Smooth muscle cell (in vitro differentiated cells): Measurements from ENCODE around the gene ADGRG4. TPM values are rescaled to one million over a fixed set of nuclear protein-coding genes. Genes with fewer than 3 reads are reported as not detected.

Source experiments
- DNase-seq: peaks from one replicate; lab custom pipeline; 2025; ENCODE audit not compliant: unreplicated experiment; lab: John Stamatoyannopoulos, UW
- H2AFZ ChIP-seq: fragments of 200-600 bp; sonication (generic); 2 replicates; pipeline ENCODE4 v1.6.0; 2016; ENCODE audit warnings: antibody characterized with exemption, low read depth, mild to moderate bottlenecking
- H3F3A ChIP-seq: fragments of 200-600 bp; sonication (generic); 2 replicates; pipeline ENCODE4 v1.6.0; 2017; ENCODE audit warnings: antibody characterized with exemption, low read depth
- H3K27ac ChIP-seq: fragments of 200-600 bp; sonication (generic); 2 replicates; pipeline ENCODE4 v1.5.1; 2016; ENCODE audit warnings: low read depth, mild to moderate bottlenecking
- H3K27me3 ChIP-seq: fragments of 200-600 bp; sonication (generic); 2 replicates; pipeline ENCODE4 v1.6.1; 2016; ENCODE audit warnings: low read depth, mild to moderate bottlenecking
- H3K36me3 ChIP-seq: fragments of 200-600 bp; sonication (generic); 2 replicates; pipeline ENCODE4 v1.5.1; 2016; ENCODE audit warnings: low read depth
- H3K4me1 ChIP-seq: fragments of 200-600 bp; sonication (generic); 2 replicates; pipeline ENCODE4 v1.5.1; 2016; ENCODE audit warnings: low read depth
- H3K4me2 ChIP-seq: fragments of 200-600 bp; sonication (generic); 2 replicates; pipeline ENCODE4 v1.6.0; 2016; ENCODE audit warnings: mild to moderate bottlenecking
- H3K4me3 ChIP-seq: fragments of 200-600 bp; sonication (generic); 2 replicates; pipeline ENCODE4 v1.5.1; 2016; ENCODE audit warnings: mild to moderate bottlenecking
- H3K79me2 ChIP-seq: fragments of 200-600 bp; sonication (generic); 2 replicates; pipeline ENCODE4 v1.6.0; 2016; ENCODE audit warnings: low read depth, mild to moderate bottlenecking
- H3K9ac ChIP-seq: fragments of 200-600 bp; sonication (generic); 2 replicates; pipeline ENCODE4 v1.6.0; 2016; ENCODE audit warnings: low read depth
- H3K9me3 ChIP-seq: fragments of 200-600 bp; sonication (generic); replicated peaks from 2 replicates; pipeline ENCODE4 v1.5.1; 2016; ENCODE audit warnings: low read depth
- H4K20me1 ChIP-seq: fragments of 200-600 bp; sonication (generic); 2 replicates; pipeline ENCODE4 v1.6.0; 2016; ENCODE audit warnings: low read depth
- WGBS: methylation state at CpG from one replicate; pipeline ENCODE4 v1.1.7; 2016; ENCODE audit warnings: low lambda C conversion rate; 5-methylcytosine and 5-hydroxymethylcytosine counted together
- polyA plus RNA-seq: library from polyadenylated mRNA; unstranded; fragments of >200 nt; fragmentation: Nextera tagmentation; extraction: Ambion mirVana; gene quantifications from 2 replicates; pipeline ENCODE4 v1.2.1, GENCODE V29; 2016
- total RNA-seq: library from RNA; depleted of rRNA; stranded (reverse); fragments of >200 nt; gene quantifications from 2 replicates; pipeline ENCODE4 v1.2.3, GENCODE V29; 2014
- TF ChIP-seq, protein P1 (sequence below): fragments of 200-600 bp; sonication (generic); IDR thresholded peaks from 2 replicates; pipeline ENCODE4 v1.5.1; 2017; ENCODE audit warnings: borderline replicate concordance, mild to moderate bottlenecking, antibody characterized with exemption; ENCODE audit not compliant: insufficient read depth, poor library complexity, severe bottlenecking

ADGRG4 gene
- total and polyA plus RNA-seq, 2 experiments from 2014 or later, result not detected

DNA sequence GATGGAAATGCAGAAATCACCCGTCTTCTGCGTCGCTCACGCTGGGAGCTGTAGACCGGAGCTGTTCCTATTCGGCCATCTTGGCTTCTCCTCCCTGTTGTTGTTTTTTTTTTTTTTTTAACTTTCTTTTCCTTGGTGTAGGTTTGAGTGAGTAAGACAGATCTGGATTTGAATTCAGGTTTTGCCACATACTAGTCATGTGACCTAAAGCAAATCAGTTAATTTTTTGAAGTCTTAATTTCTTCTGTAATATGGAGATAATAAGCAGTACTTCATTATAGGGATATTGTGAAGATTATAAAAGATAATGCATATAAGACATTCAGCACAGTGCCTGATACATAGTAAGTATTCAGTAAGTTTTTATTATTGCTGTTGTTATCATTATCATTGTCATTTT lies 145.4 kb downstream of the ADGRG4 start:
- no peak overlapping the region for H3K4me2 ChIP-seq
- TF ChIP-seq, protein P1, sequence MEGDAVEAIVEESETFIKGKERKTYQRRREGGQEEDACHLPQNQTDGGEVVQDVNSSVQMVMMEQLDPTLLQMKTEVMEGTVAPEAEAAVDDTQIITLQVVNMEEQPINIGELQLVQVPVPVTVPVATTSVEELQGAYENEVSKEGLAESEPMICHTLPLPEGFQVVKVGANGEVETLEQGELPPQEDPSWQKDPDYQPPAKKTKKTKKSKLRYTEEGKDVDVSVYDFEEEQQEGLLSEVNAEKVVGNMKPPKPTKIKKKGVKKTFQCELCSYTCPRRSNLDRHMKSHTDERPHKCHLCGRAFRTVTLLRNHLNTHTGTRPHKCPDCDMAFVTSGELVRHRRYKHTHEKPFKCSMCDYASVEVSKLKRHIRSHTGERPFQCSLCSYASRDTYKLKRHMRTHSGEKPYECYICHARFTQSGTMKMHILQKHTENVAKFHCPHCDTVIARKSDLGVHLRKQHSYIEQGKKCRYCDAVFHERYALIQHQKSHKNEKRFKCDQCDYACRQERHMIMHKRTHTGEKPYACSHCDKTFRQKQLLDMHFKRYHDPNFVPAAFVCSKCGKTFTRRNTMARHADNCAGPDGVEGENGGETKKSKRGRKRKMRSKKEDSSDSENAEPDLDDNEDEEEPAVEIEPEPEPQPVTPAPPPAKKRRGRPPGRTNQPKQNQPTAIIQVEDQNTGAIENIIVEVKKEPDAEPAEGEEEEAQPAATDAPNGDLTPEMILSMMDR, result no peak
- H3K4me3 ChIP-seq, result no peak overlapping the region
- no peaks in the 10 kb centered on the region for H3F3A ChIP-seq
- no peaks in the 10 kb centered on the region for H3K79me2 ChIP-seq
- no peaks in the 10 kb centered on the region for H4K20me1 ChIP-seq
- H3K27ac ChIP-seq, result no peak overlapping the region
- no peak overlapping the region for H2AFZ ChIP-seq
- no peak for DNase-seq
- no peaks in the 10 kb centered on the region for H3K36me3 ChIP-seq
- 92% methylated on average over 6 of the region's 6 CpGs for WGBS
- H3K9me3 ChIP-seq, result no peaks in the 10 kb centered on the region
- H3K27me3 ChIP-seq, result no peaks in the 10 kb centered on the region
- no peak overlapping the region for H3K9ac ChIP-seq
- H3K4me1 ChIP-seq, result no peaks in the 10 kb centered on the region

DNA sequence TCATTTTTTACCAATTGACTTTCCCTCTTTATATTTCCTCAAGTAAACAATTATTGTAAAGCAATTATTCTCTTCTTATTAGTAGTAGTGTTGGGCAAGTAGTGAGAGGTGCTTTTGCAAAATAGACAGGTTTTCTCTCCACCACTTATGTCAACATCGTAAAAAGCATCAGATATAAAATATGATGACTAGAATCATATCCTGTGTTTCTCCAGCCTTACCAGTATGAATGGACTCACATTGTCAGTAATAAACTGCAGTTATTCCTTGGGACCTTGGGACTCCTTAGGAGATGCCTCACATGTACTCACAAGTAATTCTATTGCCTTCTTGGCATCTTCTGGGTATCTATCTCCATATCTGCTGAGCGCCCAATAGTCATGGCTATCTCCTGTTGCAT lies 146.5 kb downstream of the ADGRG4 start:
- no peaks in the 10 kb centered on the region for H3K36me3 ChIP-seq
- 74% methylated on average over 2 of the region's 2 CpGs for WGBS
- no peak for DNase-seq

DNA sequence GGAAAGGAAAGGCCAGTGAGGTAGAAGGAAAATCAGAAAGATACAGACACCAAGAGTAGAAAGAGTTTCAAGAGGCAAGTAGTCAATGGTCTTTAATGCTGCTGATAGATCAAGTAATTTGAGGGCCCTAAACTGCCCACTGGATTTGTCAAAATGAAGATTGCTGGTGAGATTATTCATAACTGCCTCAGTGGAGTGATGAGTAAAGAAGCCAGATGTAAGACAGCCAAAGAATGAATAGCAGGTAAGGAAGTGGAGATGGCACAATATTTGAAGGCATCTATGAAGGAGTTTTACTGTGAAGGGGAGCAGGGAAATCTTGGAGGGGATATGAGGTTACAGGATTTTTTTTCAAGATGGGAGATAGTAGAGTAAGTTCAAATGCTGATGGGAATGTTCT lies 147.2 kb downstream of the ADGRG4 start:
- Histone ChIP-seq H3K27ac (no peak overlapping the region), H3K9me3 (no peaks in the 10 kb centered on the region), H3K4me1 (no peaks in the 10 kb centered on the region), H3K4me3 (no peak overlapping the region), H4K20me1 (no peaks in the 10 kb centered on the region), H3K79me2 (no peaks in the 10 kb centered on the region), H2AFZ (no peak overlapping the region), H3K9ac (no peak overlapping the region), H3K4me2 (no peak overlapping the region), H3K36me3 (no peaks in the 10 kb centered on the region), H3K27me3 (no peaks in the 10 kb centered on the region), H3F3A (no peaks in the 10 kb centered on the region)
- TF ChIP-seq, protein P1, result no peak
- DNase-seq, result no peak

More for the DNA sequence above, 146.5 kb downstream of the ADGRG4 start:
- H3F3A ChIP-seq, result no peaks in the 10 kb centered on the region
- H3K9ac ChIP-seq, result no peak overlapping the region
- H3K4me1 ChIP-seq, result no peaks in the 10 kb centered on the region
- no peaks in the 10 kb centered on the region for H4K20me1 ChIP-seq
- TF ChIP-seq, protein P1, result no peak
- no peaks in the 10 kb centered on the region for H3K79me2 ChIP-seq
- H3K4me3 ChIP-seq, result no peak overlapping the region
- H3K27ac ChIP-seq, result no peak overlapping the region
- no peak overlapping the region for H2AFZ ChIP-seq
- H3K4me2 ChIP-seq, result no peak overlapping the region
- H3K9me3 ChIP-seq, result no peaks in the 10 kb centered on the region
- no peaks in the 10 kb centered on the region for H3K27me3 ChIP-seq

DNA sequence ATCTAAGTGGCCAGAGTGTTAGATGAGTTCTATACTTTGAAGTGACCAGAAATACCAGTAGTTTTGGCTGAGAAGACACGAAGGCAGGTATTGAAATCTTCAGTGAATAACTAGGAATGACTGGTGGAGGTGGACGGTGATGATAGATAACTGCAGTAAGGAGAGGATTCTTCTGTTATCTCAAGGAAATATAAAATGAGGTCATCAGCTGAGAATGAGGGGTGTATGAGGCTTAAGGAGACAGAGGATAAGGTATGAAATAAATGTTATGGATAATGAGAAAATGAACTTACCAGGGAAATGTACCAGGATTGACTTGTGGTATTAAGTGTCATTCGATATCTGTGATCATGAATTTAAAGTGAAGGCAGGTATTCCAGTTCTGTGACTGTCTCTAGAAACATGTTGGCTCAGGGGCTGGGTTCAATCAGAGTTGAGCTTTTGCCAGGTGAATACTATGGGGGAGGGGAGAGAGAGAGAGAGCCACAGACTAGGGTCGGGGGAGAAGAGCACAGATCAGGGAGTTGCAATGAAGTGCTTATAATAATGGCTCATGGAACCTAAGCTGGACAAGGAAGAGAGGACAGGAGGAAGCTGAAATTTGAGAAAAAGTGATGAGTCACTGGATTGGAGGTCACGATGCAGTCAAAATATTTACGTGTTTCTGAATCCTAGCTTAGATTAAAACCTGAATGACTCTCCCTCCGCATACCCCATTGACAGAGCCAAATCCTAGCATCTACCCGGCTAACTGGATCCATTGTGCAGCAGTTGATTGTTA lies 149.5 kb downstream of the ADGRG4 start:
- DNase-seq, result no peak
- H3K4me3 ChIP-seq, result no peak overlapping the region
- no peaks in the 10 kb centered on the region for H3K79me2 ChIP-seq
- no peaks in the 10 kb centered on the region for H3K36me3 ChIP-seq
- H2AFZ ChIP-seq, result no peak overlapping the region
- no peaks in the 10 kb centered on the region for H3F3A ChIP-seq
- no peak overlapping the region for H3K9ac ChIP-seq
- H3K4me1 ChIP-seq, result no peaks in the 10 kb centered on the region
- H3K27ac ChIP-seq, result no peak overlapping the region
- no peaks in the 10 kb centered on the region for H4K20me1 ChIP-seq
- 69% methylated on average over 8 of the region's 8 CpGs for WGBS
- no peaks in the 10 kb centered on the region for H3K27me3 ChIP-seq
- TF ChIP-seq, protein P1, result no peak
- H3K9me3 ChIP-seq, result no peaks in the 10 kb centered on the region
- no peak overlapping the region for H3K4me2 ChIP-seq
